H1 (cell line): ENCODE data around the gene OSBPL5. TPM values are rescaled to one million over a fixed set of nuclear protein-coding genes. Genes with fewer than 3 reads are reported as not detected.

Experiments
- BRCA1 ChIP-seq: IDR thresholded peaks from 2 replicates; pipeline ENCODE4 v1.6.1; 2012; ENCODE audit warnings: low read depth, low read length, improper control_type of control experiment
- SAP30 ChIP-seq: fragments of 300-600 bp; sonication (generic); IDR thresholded peaks from 2 replicates; pipeline ENCODE4 v1.7.1; 2012; ENCODE audit warnings: low read length, moderate library complexity, mild to moderate bottlenecking, inconsistent platforms; ENCODE audit not compliant: insufficient read depth, insufficient replicate concordance
- SRF ChIP-seq: IDR thresholded peaks from 2 replicates; pipeline ENCODE4 v1.6.1; 2011; ENCODE audit warnings: mild to moderate bottlenecking, low read depth, low read length, moderate library complexity
- polyA plus RNA-seq, 7 experiments: library from polyadenylated mRNA; depleted of rRNA in 3 of 7; stranded (reverse) in 5 of 7; unstranded in 2 of 7; fragments of >200 nt in 5 of 7; fragments of 200-250 nt in 2 of 7; gene quantifications; 1 replicate in 5 of 7; 2 replicates in 1 of 7; 4 replicates in 1 of 7; pipeline versions ENCODE4 v1.2.1 to v1.2.3, GENCODE V29; 2011 to 2013; ENCODE audit warnings: missing spikeins in 2 of 7, mixed read lengths in 2 of 7
- total RNA-seq: library from RNA; stranded (reverse); fragmentation: NEBNext Ultra II Directional; extraction: Animal tissue kit (Norgen Biotek cat#: 25700); gene quantifications from 2 replicates; pipeline ENCODE4 v1.2.1, GENCODE V29; 2021
- TF ChIP-seq, protein P1 (sequence below): IDR thresholded peaks from 2 replicates; pipeline ENCODE4 v1.6.1; 2012; ENCODE audit warnings: inconsistent platforms
- TF ChIP-seq, protein P2 (sequence below): IDR thresholded peaks from 2 replicates; pipeline ENCODE4 v1.6.1; 2012; ENCODE audit warnings: inconsistent platforms

OSBPL5 gene
- total and polyA plus RNA-seq, 2 of the 8 experiments (the other 6 are each of a cell fraction or from before 2014, with no cell fraction given): 3.4 to 9.9 TPM

DNA sequence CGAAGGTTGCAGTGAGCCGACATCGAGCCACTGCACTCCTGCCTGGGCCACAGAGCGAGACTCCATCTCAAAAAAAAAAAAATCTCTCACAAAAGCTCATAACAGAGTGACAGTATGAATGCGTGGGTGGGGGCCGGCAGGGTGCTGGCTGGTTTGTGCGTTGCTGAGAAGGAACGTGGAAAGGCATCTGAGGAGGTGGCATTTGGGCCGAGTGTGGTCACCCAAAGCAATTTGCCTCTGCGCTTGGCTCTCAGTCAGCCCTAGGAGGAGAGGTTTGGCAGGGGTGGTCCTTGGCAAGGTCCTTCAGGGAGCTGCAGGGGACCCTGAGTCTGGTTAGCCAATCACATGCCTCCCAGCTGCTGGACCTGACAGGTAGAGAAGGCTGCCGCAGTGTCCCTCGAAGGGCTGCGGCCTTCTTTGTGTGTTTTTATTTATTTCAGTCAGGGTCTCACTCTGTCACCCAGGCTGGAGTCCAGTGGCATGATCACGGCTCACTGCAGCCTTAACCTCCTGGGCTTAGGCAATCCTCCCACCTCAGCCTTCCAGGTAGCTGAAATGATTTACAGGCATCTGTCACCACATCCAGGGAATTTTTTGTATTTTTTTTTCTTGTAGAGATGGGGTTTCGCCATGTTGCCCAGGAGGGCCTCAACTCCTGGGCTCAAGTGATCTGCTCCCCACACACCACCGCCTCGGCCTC is 23.5 kb upstream of the OSBPL5 start (continued):
- TF ChIP-seq, protein P1, sequence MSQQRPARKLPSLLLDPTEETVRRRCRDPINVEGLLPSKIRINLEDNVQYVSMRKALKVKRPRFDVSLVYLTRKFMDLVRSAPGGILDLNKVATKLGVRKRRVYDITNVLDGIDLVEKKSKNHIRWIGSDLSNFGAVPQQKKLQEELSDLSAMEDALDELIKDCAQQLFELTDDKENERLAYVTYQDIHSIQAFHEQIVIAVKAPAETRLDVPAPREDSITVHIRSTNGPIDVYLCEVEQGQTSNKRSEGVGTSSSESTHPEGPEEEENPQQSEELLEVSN: no peak
- no peak for TF ChIP-seq SAP30
- TF ChIP-seq SRF: no peak
- TF ChIP-seq BRCA1: no peak
- TF ChIP-seq, protein P2, sequence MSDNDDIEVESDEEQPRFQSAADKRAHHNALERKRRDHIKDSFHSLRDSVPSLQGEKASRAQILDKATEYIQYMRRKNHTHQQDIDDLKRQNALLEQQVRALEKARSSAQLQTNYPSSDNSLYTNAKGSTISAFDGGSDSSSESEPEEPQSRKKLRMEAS: no peak
